ENCODE data around the gene REEP6.
"Not testable (repeated sequence)": the region's sequence is repeated elsewhere in the genome, so short reads cannot be mapped to it uniquely, and the experiment has no call there.

Gene REEP6

DNA sequence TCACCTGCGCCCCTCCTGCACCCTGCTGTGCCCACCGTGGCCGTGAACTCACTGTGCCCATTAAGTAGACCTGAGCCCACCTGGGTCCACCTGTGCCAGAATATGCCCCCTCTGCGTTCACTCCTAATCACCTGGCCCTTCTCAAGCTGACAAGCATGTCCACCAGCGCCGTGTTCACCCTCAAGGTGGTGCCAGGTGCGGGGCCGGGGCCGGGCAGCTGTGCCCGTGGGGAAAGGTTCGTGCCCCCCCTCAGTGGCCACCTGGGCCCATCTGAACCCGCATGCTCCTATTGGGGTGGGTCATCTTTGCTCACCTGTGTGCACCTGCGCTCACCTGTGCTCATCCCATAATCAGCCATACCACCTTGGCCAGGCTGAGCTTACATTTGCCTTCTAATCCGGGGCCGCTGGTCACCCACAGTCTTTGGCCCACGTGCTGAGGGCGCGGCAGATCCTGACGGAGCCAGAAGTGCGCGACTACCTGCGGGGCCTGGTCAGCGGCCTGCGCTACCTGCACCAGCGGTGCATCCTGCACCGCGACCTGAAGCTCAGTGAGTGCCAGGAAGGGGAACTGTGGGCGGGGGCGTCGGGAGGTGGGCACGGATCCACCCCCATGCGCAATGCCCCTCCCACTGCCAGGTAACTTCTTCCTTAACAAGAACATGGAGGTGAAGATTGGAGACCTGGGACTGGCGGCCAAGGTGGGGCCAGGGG, 35.2 kb downstream of the REEP6 start:
- TF ChIP-seq, protein P1, sequence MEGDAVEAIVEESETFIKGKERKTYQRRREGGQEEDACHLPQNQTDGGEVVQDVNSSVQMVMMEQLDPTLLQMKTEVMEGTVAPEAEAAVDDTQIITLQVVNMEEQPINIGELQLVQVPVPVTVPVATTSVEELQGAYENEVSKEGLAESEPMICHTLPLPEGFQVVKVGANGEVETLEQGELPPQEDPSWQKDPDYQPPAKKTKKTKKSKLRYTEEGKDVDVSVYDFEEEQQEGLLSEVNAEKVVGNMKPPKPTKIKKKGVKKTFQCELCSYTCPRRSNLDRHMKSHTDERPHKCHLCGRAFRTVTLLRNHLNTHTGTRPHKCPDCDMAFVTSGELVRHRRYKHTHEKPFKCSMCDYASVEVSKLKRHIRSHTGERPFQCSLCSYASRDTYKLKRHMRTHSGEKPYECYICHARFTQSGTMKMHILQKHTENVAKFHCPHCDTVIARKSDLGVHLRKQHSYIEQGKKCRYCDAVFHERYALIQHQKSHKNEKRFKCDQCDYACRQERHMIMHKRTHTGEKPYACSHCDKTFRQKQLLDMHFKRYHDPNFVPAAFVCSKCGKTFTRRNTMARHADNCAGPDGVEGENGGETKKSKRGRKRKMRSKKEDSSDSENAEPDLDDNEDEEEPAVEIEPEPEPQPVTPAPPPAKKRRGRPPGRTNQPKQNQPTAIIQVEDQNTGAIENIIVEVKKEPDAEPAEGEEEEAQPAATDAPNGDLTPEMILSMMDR (conservative IDR thresholded peaks at IDR 0.05; ENCODE audit: low read length) = no peak
- no peak overlapping the region for H3K4me3 ChIP-seq (ENCODE audit: low read length)

DNA sequence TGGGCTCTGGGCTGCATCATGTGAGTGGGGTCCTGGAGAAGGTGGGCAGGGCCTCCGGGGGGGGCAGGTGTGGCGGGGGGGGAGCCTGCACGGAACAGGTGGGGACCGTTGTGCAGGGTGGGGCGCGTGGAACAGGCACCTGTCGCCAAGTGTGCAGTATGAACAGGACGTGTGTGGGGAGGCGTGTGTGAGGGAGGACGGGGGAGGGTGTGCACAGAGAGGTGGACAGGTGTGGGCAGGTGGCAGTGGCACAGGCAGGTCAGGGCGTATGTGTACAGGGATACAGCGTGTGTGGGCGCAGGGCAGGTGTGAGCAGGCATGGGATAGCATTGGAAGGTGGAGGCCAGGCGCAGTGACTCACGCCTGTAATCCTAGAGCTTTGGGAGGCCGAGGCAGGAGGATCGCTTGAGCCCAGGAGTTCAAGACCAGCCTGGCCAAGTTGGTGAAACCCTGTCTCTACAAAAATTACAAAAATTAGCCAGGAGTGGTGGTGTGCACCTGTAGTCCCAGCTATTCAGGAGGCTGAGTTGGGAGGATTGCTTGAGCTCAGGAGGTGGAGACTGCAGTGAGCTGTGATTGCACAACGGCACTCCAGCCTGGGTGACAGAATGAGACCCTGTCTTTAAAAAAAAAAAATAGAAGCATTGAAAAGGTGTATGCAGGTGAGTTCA, 36.1 kb downstream of the REEP6 start:
- DNase-seq (ENCODE audit: low read depth) = no peak
- H3K4me3 ChIP-seq (ENCODE audit: low read length) = no peak overlapping the region
- TF ChIP-seq, protein P1 (conservative IDR thresholded peaks at IDR 0.05; ENCODE audit: low read length) = no peak

More for the DNA sequence above, 35.2 kb downstream of the REEP6 start:
- DNase-seq (ENCODE audit: low read depth) = no peak

DNA sequence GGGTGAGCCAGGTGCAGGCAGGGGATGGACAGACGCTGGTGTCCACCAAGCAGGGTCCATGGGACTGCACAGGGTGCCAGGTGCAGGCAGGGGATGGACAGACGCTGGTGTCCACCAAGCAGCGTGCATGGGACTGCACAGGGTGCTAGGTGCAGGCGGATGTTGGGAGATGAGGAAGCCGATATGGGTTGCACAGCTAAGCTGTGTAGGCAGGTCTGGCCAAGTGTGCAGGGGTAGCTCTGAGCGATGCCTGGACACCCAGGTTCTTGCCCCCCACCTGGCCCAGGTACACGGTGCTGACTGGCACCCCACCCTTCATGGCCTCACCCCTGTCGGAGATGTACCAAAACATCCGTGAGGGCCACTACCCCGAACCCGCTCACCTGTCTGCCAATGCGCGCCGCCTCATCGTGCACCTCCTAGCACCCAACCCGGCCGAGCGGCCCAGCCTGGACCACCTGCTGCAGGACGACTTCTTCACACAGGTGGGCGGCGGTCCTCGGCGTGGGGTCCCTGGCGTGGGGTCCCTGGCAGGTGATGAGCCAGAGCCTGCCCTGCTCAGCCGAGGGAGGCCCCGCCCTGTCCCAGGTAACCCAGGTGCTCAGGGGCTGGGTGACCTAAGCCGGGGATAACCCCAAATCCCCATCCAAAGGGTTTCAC, 36.8 kb downstream of the REEP6 start:
- no peak for DNase-seq (ENCODE audit: low read depth)
- TF ChIP-seq, protein P1 (conservative IDR thresholded peaks at IDR 0.05; ENCODE audit: low read length) = no peak
- no peak overlapping the region for H3K4me3 ChIP-seq (ENCODE audit: low read length)

DNA sequence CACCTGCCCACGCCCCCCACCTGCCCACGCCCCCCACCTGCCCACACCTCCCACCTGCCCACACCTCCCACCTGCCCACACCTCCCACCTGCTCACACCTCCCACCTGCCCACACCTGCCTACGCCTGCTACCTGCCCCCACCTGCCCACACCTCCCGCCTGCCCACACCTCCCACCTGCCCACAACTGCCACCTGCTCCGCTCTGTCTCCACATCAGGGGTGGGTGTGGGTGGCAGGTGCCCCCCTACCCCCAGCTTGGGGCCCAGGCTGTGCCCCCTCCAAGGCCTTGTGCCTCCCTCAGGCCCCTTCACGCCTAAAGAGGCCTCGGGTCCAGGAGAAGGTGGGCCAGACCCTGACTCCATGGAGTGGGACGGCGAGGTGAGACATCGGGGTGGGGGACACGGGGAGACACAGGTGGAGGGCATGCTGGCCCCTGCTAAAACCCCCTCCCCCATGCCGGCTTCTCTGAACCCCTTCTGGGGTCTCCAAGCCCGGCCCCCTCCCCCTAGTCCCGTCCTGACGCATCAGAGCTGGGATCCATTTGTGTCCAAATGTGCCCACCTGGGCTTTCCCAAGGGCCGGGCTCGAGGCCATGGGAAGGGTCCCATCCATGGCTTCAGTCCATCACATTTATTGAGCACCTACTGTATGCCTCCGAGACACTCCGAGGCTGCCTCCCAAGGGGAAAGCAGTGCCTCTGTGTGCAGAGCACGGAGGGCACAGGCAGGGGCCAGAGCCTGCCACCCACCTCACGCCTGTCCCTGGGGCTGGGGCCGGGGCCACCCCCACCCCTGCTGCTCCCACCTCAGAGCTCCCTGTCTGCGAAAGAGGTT, 37.8 kb downstream of the REEP6 start:
- H3K4me3 ChIP-seq (ENCODE audit: low read length) = no peak overlapping the region
- TF ChIP-seq, protein P1 (conservative IDR thresholded peaks at IDR 0.05; ENCODE audit: low read length) = no peak
- no peak for DNase-seq (ENCODE audit: low read depth)

DNA sequence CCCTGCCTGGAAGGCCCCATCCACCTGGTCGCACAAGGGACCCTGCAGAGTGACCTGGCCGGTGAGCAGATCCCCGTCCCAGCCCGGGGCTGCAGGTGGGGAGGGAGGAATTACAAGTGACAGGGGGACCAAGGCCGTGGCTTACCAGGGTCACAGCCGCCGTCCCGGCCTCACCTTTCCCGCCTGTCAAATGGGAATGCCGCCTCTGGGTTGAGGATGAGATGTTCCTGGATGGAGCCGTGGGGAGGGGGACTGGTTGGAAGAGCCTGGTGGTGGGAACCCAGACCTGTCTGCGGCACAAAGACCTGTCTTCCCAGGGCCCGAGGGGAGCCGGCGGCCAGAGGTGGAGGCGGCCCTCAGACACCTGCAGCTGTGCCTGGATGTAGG, 38.4 kb downstream of the REEP6 start:
- DNase-seq (ENCODE audit: low read depth) = no peak
- TF ChIP-seq, protein P1 (conservative IDR thresholded peaks at IDR 0.05; ENCODE audit: low read length) = no peak
- H3K4me3 ChIP-seq (ENCODE audit: low read length) = no peak overlapping the region

DNA sequence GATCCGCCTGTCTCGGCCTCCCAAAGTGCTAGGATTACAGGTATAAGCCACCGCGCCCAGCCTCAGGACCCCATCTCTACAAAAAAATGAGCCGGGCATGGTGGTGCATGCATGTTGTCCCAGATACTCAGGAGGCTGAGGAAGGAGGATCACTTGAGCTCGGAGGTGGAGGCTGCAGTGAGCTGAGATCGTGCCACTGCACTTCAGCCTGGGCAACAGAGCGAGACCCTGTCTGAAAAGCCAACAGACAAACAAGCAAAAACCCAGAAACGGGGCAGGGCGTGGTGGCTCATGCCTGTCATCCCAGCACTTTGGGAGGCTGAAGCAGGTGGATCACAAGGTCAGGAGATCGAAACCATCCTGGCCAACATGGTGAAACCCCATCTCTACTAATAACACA, 39.9 kb downstream of the REEP6 start:
- not testable (repeated sequence) for H3K4me3 ChIP-seq (ENCODE audit: low read length); DNase-seq (ENCODE audit: low read depth)

DNA sequence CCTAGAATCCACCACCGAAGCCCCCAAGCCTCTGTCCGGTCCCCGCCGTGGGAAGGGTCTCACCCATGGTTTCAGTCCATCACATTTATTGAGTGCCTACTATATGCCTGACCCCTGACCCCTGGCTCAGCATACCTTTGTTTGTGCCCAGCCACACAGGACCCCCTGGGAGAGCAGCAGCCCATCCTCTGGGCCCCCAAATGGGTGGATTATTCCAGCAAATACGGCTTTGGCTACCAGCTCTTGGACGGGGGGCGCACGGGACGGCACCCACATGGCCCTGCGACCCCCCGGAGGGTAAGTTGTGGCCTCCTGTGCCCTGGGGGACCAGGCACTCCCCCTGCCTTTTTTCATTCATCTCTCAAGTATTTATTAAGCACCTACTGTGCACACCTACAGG, 40.6 kb downstream of the REEP6 start:
- TF ChIP-seq, protein P1 (conservative IDR thresholded peaks at IDR 0.05; ENCODE audit: low read length) = no peak
- H3K4me3 ChIP-seq (ENCODE audit: low read length) = no peak overlapping the region
- no peak for DNase-seq (ENCODE audit: low read depth)
